HG03108 (cell line): Measurements from ENCODE around the gene DPM3.

Experiments
- ATAC-seq: cut with Tn5 transposase; IDR thresholded peaks from one replicate; pipeline ENCODE4 v1.9.1; 2021; ENCODE audit warnings: moderate library complexity; ENCODE audit not compliant: unreplicated experiment

The DPM3 gene

DNA sequence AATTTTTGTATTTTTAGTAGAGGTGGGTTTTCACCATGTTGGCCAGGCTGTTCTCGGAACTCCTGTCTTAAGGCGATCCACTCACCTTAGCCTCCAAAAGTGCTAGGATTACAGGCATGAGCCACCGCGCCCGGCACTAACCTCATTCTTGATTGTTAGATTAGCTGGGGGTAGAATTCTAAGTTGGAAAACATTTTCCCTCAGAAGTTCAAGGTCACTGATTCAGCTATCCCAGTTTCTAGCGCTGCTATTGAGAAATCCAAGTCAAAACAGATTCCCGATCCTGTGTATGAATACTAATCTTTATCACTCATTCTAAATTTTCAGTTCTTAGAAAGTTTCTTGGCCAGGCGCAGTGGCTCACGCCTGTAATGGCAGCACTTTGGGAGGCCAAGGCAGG, 37.0 kb downstream of the DPM3 start:
- ATAC-seq: no peak

DNA sequence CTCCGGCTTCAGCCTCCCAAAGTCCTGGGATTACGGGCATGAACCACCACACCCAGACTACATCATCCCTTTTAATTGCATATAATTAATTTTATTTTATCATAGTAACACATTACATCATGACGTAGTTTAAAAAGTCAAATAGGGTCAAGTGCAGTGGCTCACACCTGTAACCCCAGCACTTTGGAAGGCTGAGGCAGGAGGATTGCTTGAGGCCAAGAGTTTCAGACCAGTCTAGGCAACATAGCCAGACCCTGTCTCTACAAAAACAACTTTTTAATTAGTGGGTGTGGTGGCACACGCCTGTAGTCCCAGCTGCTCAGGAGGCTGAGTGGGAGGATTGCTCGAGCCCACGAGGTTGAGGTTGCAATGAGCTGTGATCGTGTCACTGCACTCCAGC, 41.0 kb downstream of the DPM3 start:
- no peak for ATAC-seq

- ATAC-seq: no peak
These were observed 45.7 kb downstream of the DPM3 start for GRCh38 chr1:155094622-155094948.

DNA sequence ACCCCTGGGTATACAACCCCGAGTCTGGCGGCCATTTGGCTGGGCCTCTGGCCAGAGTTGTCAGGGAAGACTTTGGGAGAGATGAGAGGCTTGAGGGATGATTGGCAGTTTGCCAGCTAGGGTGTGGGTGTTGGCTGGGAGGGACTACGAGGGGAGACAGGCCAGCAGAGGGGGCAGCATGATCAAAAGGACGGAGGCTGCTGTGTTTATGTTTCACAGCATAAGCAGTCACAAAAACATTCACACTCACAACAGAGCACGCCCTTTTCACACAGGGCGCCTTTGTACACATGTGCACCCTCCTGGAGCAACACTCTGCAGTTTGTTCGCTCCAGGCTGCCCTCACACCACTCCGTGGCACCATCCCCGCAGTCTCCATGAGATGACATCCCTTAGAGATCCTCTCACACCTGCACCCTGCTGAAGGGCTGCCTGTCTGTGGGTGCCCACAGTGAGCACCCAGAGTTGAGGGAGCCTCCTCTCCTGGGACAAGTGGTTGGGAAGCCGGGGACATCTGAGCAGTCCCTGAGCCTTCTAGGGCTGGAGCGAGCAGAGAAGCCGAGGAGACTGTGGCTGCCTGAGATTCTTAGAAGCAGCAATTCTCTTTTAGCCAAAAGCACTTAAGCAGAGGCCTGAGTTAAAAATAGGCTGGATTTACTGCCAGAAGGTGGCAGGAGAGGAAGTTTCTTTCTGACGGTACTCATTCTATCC, 46.3 kb downstream of the DPM3 start:
- no peak for ATAC-seq

DNA sequence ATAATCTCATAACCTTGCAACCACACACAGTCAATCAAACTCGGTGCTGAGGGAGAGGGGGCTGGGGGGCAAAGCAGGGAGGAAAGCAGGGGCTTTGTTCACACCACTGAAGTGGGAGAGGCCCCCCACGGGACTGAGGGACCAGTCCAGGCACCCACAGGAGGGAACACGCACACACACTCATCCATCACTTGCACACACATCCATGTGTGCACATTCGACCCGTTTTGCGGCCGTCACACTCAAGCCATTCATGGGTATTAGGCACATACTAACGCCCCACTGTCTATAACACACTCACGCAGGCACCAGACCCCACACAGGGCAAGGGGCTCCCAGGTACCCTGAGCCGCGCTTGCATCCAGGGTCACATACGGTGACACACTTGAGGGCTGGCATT, 47.7 kb downstream of the DPM3 start:
- no peak for ATAC-seq

GRCh38 chr1:155092131-155092530, 48.2 kb downstream of the DPM3 start:
- ATAC-seq: no peak

DNA sequence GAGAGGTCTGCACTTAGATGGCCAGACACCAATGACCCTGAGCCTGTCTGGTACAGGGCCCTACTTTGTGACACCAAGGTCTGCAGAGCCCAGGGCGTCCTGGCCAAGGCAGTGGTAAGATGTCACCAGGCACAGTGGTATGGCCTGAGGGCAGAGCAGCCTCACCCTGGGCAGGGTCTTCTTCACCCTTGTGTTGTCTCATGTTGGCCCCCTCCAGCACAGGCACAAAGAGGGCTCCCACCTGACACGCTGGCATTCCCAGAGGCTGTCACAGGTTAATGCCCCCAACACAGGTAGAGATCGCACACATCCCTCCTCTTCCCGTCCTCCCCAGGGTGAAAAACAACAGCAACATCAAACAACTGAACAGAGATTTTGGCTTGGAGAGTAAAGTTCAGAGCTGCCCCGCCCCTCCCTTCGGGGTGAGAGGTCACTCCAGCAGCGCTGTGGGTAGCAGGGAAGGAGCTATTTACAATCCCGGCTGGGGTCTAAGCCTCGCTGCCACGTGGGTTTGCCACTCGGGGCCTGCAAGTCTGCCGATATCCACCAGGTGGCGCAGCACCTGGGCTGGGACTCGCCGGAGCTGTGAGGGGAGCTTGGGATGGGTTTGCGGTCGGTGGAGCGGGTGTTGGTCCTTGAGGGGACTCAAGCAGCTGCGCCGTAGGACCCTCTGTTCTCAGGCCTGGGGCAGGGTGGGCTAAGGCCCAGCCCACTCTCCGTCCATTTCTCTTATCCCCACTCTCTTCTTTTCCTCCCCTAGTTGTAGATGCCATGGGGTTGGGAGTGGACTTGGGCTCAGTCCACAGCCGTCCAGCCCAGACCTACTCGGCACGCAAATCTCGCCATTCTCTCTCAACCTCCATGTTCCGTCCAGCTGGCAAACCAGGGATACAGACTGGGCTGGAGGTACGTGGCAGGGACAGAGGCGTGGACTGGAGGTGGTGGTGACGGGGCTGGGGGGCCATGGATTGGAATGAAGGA, 49.0 kb downstream of the DPM3 start:
- ATAC-seq: no peak
